Measurements from ENCODE around the gene ZNF618. TPM values are rescaled to one million over a fixed set of nuclear protein-coding genes. Genes with fewer than 3 reads are reported as not detected.

The ZNF618 gene
- total RNA-seq, 4 donors from 2014 or later = 2.1 to 6.2 (median 4.1) TPM

DNA sequence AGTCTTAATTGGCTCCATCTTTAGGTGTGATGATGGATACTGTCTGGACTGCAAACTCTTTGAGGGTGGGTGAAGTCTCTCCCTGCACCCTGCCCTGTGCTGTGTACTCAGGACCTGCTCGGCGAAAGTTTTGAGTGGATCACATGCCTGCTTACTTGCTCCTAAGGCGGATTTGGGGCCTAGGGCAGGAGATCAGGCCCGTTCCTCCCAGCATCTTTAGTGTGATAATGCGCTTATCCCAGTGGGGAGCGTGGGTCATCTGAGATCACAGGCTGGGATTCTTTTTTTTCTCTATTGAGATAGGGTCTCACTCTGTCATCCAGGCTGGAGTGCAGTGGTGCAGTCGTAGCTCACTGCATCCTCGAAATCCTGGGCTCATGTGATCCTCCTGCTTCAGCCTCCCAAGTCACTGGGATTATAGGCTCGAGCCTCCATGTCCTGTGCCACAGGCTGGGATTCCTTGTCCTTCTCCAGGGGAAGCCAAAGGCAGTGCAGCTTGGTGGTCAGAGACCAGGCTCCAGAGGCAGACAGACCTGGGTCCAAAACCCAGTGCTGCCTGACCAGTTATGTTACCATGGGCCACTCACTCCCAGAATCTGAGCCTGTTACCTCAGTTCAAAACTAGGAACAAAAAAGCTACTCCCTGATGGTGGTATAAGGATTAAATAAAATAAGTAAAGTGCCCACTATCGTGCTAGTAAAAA lies 59.7 kb downstream of the ZNF618 start:
- Histone ChIP-seq H3K27me3 (no peaks in the 10 kb centered on the region), H3K4me3 (no peak overlapping the region), H3K36me3 (no peaks in the 10 kb centered on the region), H3K9me3 (no peaks in the 10 kb centered on the region), H3K27ac (no peak overlapping the region), H3K4me1 (peaks cover 0 to 3% (median 0%) of the 10 kb centered on the region in 3 donors)
- 97 to 100% methylated on average over 1 to 7 of the region's 10 CpGs for WGBS, 2 donors (ENCODE audit: low coverage in 1 of 2)
- no peak for ATAC-seq
- TF ChIP-seq CTCF (IDR thresholded peaks at IDR 0.05) (no peak), EP300 (IDR thresholded peaks at IDR 0.05) (no peak), POLR2A (IDR thresholded peaks at IDR 0.05) (no peak), POLR2AphosphoS5 (IDR thresholded peaks at IDR 0.05) (no peak)

GRCh38 chr9:113940077-113940476 lies 64.0 kb downstream of the ZNF618 start:
- Histone ChIP-seq H3K27me3 (no peaks in the 10 kb centered on the region), H3K4me3 (no peak overlapping the region), H3K4me1 (peaks cover 0 to 9% (median 0%) of the 10 kb centered on the region in 3 donors), H3K27ac (no peak overlapping the region), H3K36me3 (no peaks in the 10 kb centered on the region), H3K9me3 (no peaks in the 10 kb centered on the region)
- no peak for ATAC-seq
- TF ChIP-seq POLR2AphosphoS5 (IDR thresholded peaks at IDR 0.05) (no peak), CTCF (IDR thresholded peaks at IDR 0.05) (no peak), EP300 (IDR thresholded peaks at IDR 0.05) (no peak), POLR2A (IDR thresholded peaks at IDR 0.05) (no peak)

DNA sequence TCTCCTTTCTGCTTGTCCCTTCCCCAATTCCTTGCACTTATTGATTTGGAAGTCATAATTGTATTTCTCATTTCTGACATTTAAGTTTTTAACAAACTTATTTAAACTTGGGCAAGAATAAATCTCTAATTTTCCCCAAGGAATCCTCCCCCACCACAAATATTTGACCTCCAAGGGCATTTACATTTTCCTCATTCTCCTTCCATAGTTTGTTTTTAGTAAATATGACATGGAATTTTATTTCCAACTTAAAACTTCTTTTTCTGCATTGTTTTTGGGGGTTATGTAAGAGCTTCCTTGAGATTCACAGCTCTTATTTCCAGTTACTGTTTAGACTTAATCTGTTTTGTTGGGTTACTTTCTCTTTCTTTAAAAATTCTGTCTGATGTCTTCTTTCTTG lies 64.9 kb downstream of the ZNF618 start:
- TF ChIP-seq POLR2AphosphoS5 (IDR thresholded peaks at IDR 0.05) = no peak
- Histone ChIP-seq H3K4me1 (peaks cover 0 to 9% (median 0%) of the 10 kb centered on the region in 3 donors), H3K4me3 (no peak overlapping the region), H3K27ac (no peak overlapping the region), H3K9me3 (no peaks in the 10 kb centered on the region), H3K27me3 (no peaks in the 10 kb centered on the region), H3K36me3 (no peaks in the 10 kb centered on the region)
- no peak for ATAC-seq

DNA sequence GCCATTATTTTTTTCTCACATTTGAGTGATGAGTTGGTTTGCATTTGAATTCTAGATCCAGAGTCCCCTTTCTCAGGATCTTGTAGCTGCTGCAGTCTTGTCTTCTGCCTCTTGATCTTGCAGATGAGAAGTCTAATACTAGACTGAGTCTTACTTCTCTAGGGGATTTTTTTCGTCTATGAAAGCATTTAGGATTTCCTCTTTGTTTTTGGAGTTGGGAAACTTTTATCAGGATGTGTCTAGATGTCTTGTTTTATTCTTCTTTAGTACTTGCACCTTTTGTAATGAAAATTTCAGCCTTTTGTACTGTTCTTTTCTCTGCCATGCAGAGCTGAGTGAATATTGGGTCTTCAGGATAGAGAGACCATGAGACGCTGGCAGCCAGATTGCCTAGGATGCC lies 65.4 kb downstream of the ZNF618 start:
- WGBS, 2 donors (ENCODE audit: low coverage in 1 of 2) = 62 to 89% methylated on average over 1 to 2 of the region's 2 CpGs
- no peaks in the 10 kb centered on the region for H3K9me3 ChIP-seq
- no peak overlapping the region for H3K27ac ChIP-seq
- H3K27me3 ChIP-seq = no peaks in the 10 kb centered on the region
- H3K4me3 ChIP-seq = no peak overlapping the region
- no peaks in the 10 kb centered on the region for H3K36me3 ChIP-seq
- H3K4me1 ChIP-seq = peaks cover 0 to 9% (median 0%) of the 10 kb centered on the region in 3 donors
- TF ChIP-seq CTCF (IDR thresholded peaks at IDR 0.05) = no peak
- TF ChIP-seq POLR2A (IDR thresholded peaks at IDR 0.05) = no peak
- TF ChIP-seq EP300 (IDR thresholded peaks at IDR 0.05) = no peak
- TF ChIP-seq POLR2AphosphoS5 (IDR thresholded peaks at IDR 0.05) = no peak
- no peak for ATAC-seq

GRCh38 chr9:113943112-113944009 lies 67.3 kb downstream of the ZNF618 start:
- WGBS, 2 donors (ENCODE audit: low coverage in 1 of 2) = 81 to 92% methylated on average over 2 to 11 of the region's 13 CpGs
- H3K4me3 ChIP-seq = no peak overlapping the region
- H3K27ac ChIP-seq = no peak overlapping the region
- H3K27me3 ChIP-seq = no peaks in the 10 kb centered on the region
- H3K9me3 ChIP-seq = no peaks in the 10 kb centered on the region
- no peaks in the 10 kb centered on the region for H3K36me3 ChIP-seq
- peaks cover 0 to 9% (median 0%) of the 10 kb centered on the region in 3 donors for H3K4me1 ChIP-seq
- TF ChIP-seq POLR2AphosphoS5 (IDR thresholded peaks at IDR 0.05) (no peak), CTCF (IDR thresholded peaks at IDR 0.05) (no peak), EP300 (IDR thresholded peaks at IDR 0.05) (no peak), POLR2A (IDR thresholded peaks at IDR 0.05) (no peak)
- ATAC-seq = no peak
